ENCODE results near the gene PCGF3.

DNA sequence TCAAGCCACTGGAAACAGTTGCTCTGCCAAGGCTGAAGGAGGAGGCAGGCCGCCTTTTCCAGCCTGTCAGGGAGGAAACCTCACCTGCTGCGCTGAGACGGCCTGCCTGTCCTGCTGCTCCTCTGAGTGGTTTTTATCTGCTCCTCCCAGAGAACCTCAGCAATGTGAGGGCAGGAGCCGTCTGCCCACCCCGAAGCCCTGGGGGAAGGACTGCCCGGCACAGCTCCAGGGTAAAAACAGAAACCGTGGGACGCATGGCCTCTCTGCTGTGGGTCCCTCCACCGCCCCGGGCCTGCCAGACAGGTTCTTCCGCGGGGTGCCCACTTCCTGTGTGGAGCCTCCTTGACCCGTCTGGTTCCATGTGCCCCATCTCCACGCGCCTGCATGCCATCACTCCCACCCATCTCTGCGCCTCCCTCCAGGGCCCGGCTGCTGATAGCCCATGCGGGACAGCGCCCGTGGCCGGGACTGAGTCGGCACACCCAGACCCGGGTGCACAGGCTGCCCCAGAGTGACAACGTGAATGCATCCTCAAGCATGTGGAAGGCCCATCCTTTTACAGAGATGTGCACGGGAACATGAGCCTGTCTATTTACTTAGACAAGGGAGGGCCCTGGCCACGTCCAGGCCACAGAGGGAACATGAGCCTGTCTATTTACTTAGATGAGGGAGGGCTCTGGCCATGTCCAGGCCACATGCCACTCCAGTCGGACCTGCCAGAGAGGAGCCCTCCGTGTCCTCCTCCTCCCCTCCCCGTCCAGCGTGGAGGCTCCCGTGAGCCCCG, 12.7 kb upstream of the PCGF3 start:
- TF ChIP-seq POLR2A (IDR thresholded peaks at IDR 0.05; ENCODE audit: low read depth): no peak
- TF ChIP-seq, protein P1, sequence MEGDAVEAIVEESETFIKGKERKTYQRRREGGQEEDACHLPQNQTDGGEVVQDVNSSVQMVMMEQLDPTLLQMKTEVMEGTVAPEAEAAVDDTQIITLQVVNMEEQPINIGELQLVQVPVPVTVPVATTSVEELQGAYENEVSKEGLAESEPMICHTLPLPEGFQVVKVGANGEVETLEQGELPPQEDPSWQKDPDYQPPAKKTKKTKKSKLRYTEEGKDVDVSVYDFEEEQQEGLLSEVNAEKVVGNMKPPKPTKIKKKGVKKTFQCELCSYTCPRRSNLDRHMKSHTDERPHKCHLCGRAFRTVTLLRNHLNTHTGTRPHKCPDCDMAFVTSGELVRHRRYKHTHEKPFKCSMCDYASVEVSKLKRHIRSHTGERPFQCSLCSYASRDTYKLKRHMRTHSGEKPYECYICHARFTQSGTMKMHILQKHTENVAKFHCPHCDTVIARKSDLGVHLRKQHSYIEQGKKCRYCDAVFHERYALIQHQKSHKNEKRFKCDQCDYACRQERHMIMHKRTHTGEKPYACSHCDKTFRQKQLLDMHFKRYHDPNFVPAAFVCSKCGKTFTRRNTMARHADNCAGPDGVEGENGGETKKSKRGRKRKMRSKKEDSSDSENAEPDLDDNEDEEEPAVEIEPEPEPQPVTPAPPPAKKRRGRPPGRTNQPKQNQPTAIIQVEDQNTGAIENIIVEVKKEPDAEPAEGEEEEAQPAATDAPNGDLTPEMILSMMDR (IDR thresholded peaks at IDR 0.05): no peak
- no peak for TF ChIP-seq POLR2AphosphoS5 (IDR thresholded peaks at IDR 0.05)

Measured in esophagus muscularis mucosa (tissue), 3 donors.